ENCODE results near the gene FGFBP2.

Gene FGFBP2

DNA sequence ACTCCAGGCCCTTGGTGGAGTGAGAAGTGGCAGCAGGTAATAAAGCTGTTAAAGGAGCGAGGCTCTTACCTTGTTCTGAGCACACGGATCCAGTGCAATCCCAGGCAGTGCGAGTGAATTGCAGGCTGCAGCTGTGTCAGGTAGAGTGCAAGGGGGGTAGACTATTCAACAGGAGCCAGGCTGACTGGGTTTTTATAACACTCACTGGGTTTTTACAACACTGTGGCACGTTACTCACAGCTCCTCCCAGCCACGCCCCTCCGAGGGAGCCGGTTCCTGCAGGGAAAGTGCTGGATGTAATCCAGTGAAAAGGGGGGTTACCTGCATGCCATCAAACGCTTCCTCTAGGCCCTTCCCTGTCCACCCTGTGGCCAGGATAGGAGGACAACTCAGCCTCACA lies 24.8 kb downstream of the FGFBP2 start:
- H3K27me3 ChIP-seq (ENCODE audit: control insufficient read depth in 3 of 3, insufficient read depth in 3 of 3, low read depth in 1 of 3, low read length in 3 of 3) = peaks cover 0 to 4% (median 0%) of the 10 kb centered on the region in 3 experiments
- WGBS, 2 donors (ENCODE audit: extremely low coverage in 2 of 2, insufficient read length in 2 of 2, insufficient replicate concordance in 1 of 2) = no CpG with 5 or more reads among the region's 8 CpGs
- H2BK12ac ChIP-seq (ENCODE audit: low read length) = no peak overlapping the region
- no peak overlapping the region for H4K8ac ChIP-seq (ENCODE audit: low read depth, low read length)
- H2AK5ac ChIP-seq (ENCODE audit: low read depth, low read length) = no peak overlapping the region
- no peak overlapping the region for H3K27ac ChIP-seq (replicated peaks; ENCODE audit: low read length)
- no peaks in the 10 kb centered on the region for H3K79me1 ChIP-seq (ENCODE audit: low read depth, low read length)
- no peak overlapping the region for H3K18ac ChIP-seq (ENCODE audit: low read length)
- H3K9me3 ChIP-seq (replicated peaks in 1 of 2; ENCODE audit: control insufficient read depth in 2 of 2, insufficient read depth in 1 of 2, low read depth in 1 of 2, low read length in 2 of 2) = no peaks in the 10 kb centered on the region
- no peaks in the 10 kb centered on the region for H3K36me3 ChIP-seq (replicated peaks in 1 of 2; ENCODE audit: control insufficient read depth in 2 of 2, insufficient read depth in 2 of 2, low read length in 2 of 2)
- H3K23ac ChIP-seq (ENCODE audit: low read depth, low read length, poor library complexity) = no peak overlapping the region
- peaks cover 0 to 3% of the 10 kb centered on the region in 2 donors for H3K4me1 ChIP-seq (ENCODE audit: control insufficient read depth in 2 of 2, insufficient read depth in 1 of 2, low read depth in 1 of 2, low read length in 2 of 2)
- H2BK5ac ChIP-seq (ENCODE audit: low read length) = no peak overlapping the region
- H3K4me2 ChIP-seq (ENCODE audit: insufficient read depth, low read length, poor library complexity, severe bottlenecking) = no peak overlapping the region
- no peak overlapping the region for H3K14ac ChIP-seq (ENCODE audit: low read length)
- H2AFZ ChIP-seq (ENCODE audit: low read length) = no peak overlapping the region
- H4K91ac ChIP-seq (ENCODE audit: low read depth, low read length, poor library complexity) = no peak overlapping the region
- DNase-seq (ENCODE audit: low spot score) = no peak
- no peak overlapping the region for H3K9ac ChIP-seq (ENCODE audit: low read depth, low read length, poor library complexity)
- H2BK120ac ChIP-seq (ENCODE audit: low read depth, low read length) = no peak overlapping the region
- no peak overlapping the region for H2BK15ac ChIP-seq (ENCODE audit: low read length)
- no peak overlapping the region for H3K4ac ChIP-seq (ENCODE audit: low read length)
- H3K4me3 ChIP-seq (ENCODE audit: low read length in 2 of 2) = no peak overlapping the region

DNA sequence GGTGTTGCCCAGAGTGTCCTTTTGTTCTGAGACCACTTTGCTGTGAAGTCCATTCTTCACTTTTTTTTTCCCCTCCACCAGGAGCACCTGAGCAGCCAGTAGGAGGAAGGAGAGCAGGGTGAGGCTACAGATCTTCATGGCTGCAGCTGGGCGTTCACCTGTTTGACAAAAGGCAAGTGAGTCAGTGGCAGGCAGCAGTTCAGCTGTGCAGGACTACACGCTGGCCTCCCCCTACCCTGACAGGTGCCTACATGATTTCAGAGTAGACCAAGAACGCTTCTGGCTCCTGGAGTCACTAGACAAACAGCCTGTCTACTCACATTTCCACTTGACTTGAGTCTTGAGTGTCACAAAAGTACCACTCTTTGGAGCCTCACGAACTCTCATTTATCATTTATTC lies 26.5 kb downstream of the FGFBP2 start:
- Histone ChIP-seq H4K91ac (ENCODE audit: low read depth, low read length, poor library complexity) (no peak overlapping the region), H3K4ac (ENCODE audit: low read length) (no peak overlapping the region), H3K27me3 (ENCODE audit: control insufficient read depth in 3 of 3, insufficient read depth in 3 of 3, low read depth in 1 of 3, low read length in 3 of 3) (peaks cover 0 to 4% (median 0%) of the 10 kb centered on the region in 3 experiments), H2BK15ac (ENCODE audit: low read length) (no peak overlapping the region), H4K8ac (ENCODE audit: low read depth, low read length) (no peak overlapping the region), H3K4me2 (ENCODE audit: insufficient read depth, low read length, poor library complexity, severe bottlenecking) (no peak overlapping the region), H2AK5ac (ENCODE audit: low read depth, low read length) (no peak overlapping the region), H3K18ac (ENCODE audit: low read length) (no peak overlapping the region), H2BK5ac (ENCODE audit: low read length) (no peak overlapping the region), H3K27ac (replicated peaks; ENCODE audit: low read length) (no peak overlapping the region), H2BK120ac (ENCODE audit: low read depth, low read length) (no peak overlapping the region), H3K36me3 (replicated peaks in 1 of 2; ENCODE audit: control insufficient read depth in 2 of 2, insufficient read depth in 2 of 2, low read length in 2 of 2) (no peaks in the 10 kb centered on the region), H3K9me3 (replicated peaks in 1 of 2; ENCODE audit: control insufficient read depth in 2 of 2, insufficient read depth in 1 of 2, low read depth in 1 of 2, low read length in 2 of 2) (no peaks in the 10 kb centered on the region), H3K9ac (ENCODE audit: low read depth, low read length, poor library complexity) (no peak overlapping the region), H2AFZ (ENCODE audit: low read length) (no peak overlapping the region), H3K14ac (ENCODE audit: low read length) (no peak overlapping the region), H3K79me1 (ENCODE audit: low read depth, low read length) (no peaks in the 10 kb centered on the region), H3K4me1 (ENCODE audit: control insufficient read depth in 2 of 2, insufficient read depth in 1 of 2, low read depth in 1 of 2, low read length in 2 of 2) (peaks cover 0 to 3% of the 10 kb centered on the region in 2 donors), H3K23ac (ENCODE audit: low read depth, low read length, poor library complexity) (no peak overlapping the region), H3K4me3 (ENCODE audit: low read length in 2 of 2) (no peak overlapping the region), H2BK12ac (ENCODE audit: low read length) (no peak overlapping the region)
- WGBS, 2 donors (ENCODE audit: extremely low coverage in 2 of 2, insufficient read length in 2 of 2, insufficient replicate concordance in 1 of 2) = no CpG with 5 or more reads among the region's 4 CpGs
- DNase-seq (ENCODE audit: low spot score) = no peak

DNA sequence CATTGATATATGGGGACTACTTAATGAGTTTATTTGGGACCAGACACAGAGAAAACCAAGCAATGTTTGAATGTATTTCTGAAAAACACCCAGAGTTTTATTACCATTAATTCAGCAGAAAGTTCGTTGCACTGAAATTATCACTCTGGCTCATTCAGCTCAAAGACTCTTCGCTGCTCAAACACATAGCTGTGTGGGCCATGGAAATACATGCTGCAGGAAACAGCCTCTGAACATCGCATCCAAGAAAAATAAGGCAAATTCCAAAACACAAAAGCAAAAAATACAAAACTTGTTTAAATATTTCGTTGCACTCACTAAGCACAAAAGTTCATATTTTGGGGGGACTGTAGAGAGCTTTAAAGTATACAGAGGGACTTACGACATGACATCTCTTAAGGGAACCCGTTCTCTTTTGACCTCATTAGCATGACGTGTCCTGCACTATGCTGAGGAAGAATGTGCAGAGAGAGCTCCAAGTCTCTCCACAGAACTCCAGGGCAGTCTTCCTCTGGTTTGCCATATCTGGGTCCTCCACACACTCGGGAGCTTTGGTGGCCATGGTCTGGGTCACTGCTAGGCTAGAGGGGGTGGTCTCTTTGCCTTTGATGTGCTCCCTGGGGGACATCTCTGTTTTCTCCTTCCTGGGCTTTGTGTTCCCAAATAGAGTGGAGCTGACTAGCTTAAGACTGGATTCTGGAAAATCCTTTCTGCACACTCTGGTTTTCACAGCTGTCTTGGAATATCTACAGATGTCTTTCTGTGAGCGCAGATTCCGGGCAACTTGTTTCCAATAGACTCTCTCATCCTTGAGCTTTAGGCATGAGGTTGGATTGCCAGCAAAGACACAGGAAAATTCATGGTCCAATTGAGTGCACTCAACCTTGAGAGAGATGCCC lies 27.2 kb downstream of the FGFBP2 start:
- H4K91ac ChIP-seq (ENCODE audit: low read depth, low read length, poor library complexity) = no peak overlapping the region
- no peak for DNase-seq (ENCODE audit: low spot score)
- no peak overlapping the region for H3K18ac ChIP-seq (ENCODE audit: low read length)
- no peak overlapping the region for H2BK120ac ChIP-seq (ENCODE audit: low read depth, low read length)
- peaks cover 0 to 4% (median 0%) of the 10 kb centered on the region in 3 experiments for H3K27me3 ChIP-seq (ENCODE audit: control insufficient read depth in 3 of 3, insufficient read depth in 3 of 3, low read depth in 1 of 3, low read length in 3 of 3)
- H2BK5ac ChIP-seq (ENCODE audit: low read length) = no peak overlapping the region
- H3K4me3 ChIP-seq (ENCODE audit: low read length in 2 of 2) = no peak overlapping the region
- no peak overlapping the region for H3K4ac ChIP-seq (ENCODE audit: low read length)
- H2BK15ac ChIP-seq (ENCODE audit: low read length) = no peak overlapping the region
- no peaks in the 10 kb centered on the region for H3K9me3 ChIP-seq (replicated peaks in 1 of 2; ENCODE audit: control insufficient read depth in 2 of 2, insufficient read depth in 1 of 2, low read depth in 1 of 2, low read length in 2 of 2)
- no peak overlapping the region for H2AK5ac ChIP-seq (ENCODE audit: low read depth, low read length)
- H3K27ac ChIP-seq (replicated peaks; ENCODE audit: low read length) = no peak overlapping the region
- H3K4me2 ChIP-seq (ENCODE audit: insufficient read depth, low read length, poor library complexity, severe bottlenecking) = no peak overlapping the region
- no peak overlapping the region for H3K23ac ChIP-seq (ENCODE audit: low read depth, low read length, poor library complexity)
- no CpG with 5 or more reads among the region's 10 CpGs for WGBS, 2 donors (ENCODE audit: extremely low coverage in 2 of 2, insufficient read length in 2 of 2, insufficient replicate concordance in 1 of 2)
- H2AFZ ChIP-seq (ENCODE audit: low read length) = no peak overlapping the region
- peaks cover 0 to 3% of the 10 kb centered on the region in 2 donors for H3K4me1 ChIP-seq (ENCODE audit: control insufficient read depth in 2 of 2, insufficient read depth in 1 of 2, low read depth in 1 of 2, low read length in 2 of 2)
- no peak overlapping the region for H3K9ac ChIP-seq (ENCODE audit: low read depth, low read length, poor library complexity)
- no peaks in the 10 kb centered on the region for H3K79me1 ChIP-seq (ENCODE audit: low read depth, low read length)
- no peak overlapping the region for H3K14ac ChIP-seq (ENCODE audit: low read length)
- H3K36me3 ChIP-seq (replicated peaks in 1 of 2; ENCODE audit: control insufficient read depth in 2 of 2, insufficient read depth in 2 of 2, low read length in 2 of 2) = no peaks in the 10 kb centered on the region
- no peak overlapping the region for H2BK12ac ChIP-seq (ENCODE audit: low read length)
- no peak overlapping the region for H4K8ac ChIP-seq (ENCODE audit: low read depth, low read length)

DNA sequence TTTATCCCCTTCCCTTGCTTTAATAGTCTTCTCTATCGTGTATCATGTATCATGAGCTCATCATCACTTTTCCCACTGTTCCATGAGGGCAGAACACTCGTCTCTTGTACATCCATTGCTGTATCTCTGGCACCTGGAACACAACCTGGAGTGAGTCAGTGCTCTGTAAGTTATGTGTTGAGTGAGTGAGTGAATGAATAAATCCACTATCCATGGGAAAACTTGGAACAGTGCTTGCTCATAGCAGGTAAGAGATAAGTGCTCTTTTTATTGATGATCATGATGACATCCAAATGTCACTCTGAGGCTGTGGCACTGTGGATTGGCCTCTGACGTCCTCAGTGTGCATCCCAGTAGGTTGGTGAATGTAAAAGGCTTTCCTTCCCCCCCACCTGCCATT lies 28.7 kb downstream of the FGFBP2 start:
- Histone ChIP-seq H2BK120ac (ENCODE audit: low read depth, low read length) (no peak overlapping the region), H3K79me1 (ENCODE audit: low read depth, low read length) (no peaks in the 10 kb centered on the region), H2BK12ac (ENCODE audit: low read length) (no peak overlapping the region), H4K8ac (ENCODE audit: low read depth, low read length) (no peak overlapping the region), H3K36me3 (replicated peaks in 1 of 2; ENCODE audit: control insufficient read depth in 2 of 2, insufficient read depth in 2 of 2, low read length in 2 of 2) (no peaks in the 10 kb centered on the region), H3K4me1 (ENCODE audit: control insufficient read depth in 2 of 2, insufficient read depth in 1 of 2, low read depth in 1 of 2, low read length in 2 of 2) (peaks cover 0 to 1% of the 10 kb centered on the region in 2 donors), H3K27ac (replicated peaks; ENCODE audit: low read length) (no peak overlapping the region), H3K18ac (ENCODE audit: low read length) (no peak overlapping the region), H3K23ac (ENCODE audit: low read depth, low read length, poor library complexity) (no peak overlapping the region), H3K27me3 (ENCODE audit: control insufficient read depth in 3 of 3, insufficient read depth in 3 of 3, low read depth in 1 of 3, low read length in 3 of 3) (peaks cover 0 to 9% (median 0%) of the 10 kb centered on the region in 3 experiments), H2AFZ (ENCODE audit: low read length) (no peak overlapping the region), H3K14ac (ENCODE audit: low read length) (no peak overlapping the region), H4K91ac (ENCODE audit: low read depth, low read length, poor library complexity) (no peak overlapping the region), H3K4me2 (ENCODE audit: insufficient read depth, low read length, poor library complexity, severe bottlenecking) (no peak overlapping the region), H2BK15ac (ENCODE audit: low read length) (no peak overlapping the region), H3K4ac (ENCODE audit: low read length) (no peak overlapping the region), H3K4me3 (ENCODE audit: low read length in 2 of 2) (no peak overlapping the region), H3K9ac (ENCODE audit: low read depth, low read length, poor library complexity) (no peak overlapping the region), H2BK5ac (ENCODE audit: low read length) (no peak overlapping the region), H3K9me3 (replicated peaks in 1 of 2; ENCODE audit: control insufficient read depth in 2 of 2, insufficient read depth in 1 of 2, low read depth in 1 of 2, low read length in 2 of 2) (no peaks in the 10 kb centered on the region), H2AK5ac (ENCODE audit: low read depth, low read length) (no peak overlapping the region)
- no peak for DNase-seq (ENCODE audit: low spot score)
- WGBS, 2 donors (ENCODE audit: extremely low coverage in 2 of 2, insufficient read length in 2 of 2, insufficient replicate concordance in 1 of 2) = no CpG with 5 or more reads among the region's 3 CpGs
